HG02588 (cell line): Measurements from ENCODE around the gene CDH13.

Source experiments
- ATAC-seq: cut with Tn5 transposase; IDR thresholded peaks from one replicate; pipeline ENCODE4 v1.9.1; 2021; ENCODE audit warnings: mild to moderate bottlenecking, moderate library complexity; ENCODE audit not compliant: unreplicated experiment

Gene CDH13

GRCh38 chr16:83138512-83138911 is 511.7 kb downstream of the CDH13 start:
- ATAC-seq, result no peak

GRCh38 chr16:83138976-83139690 is 512.4 kb downstream of the CDH13 start:
- no peak for ATAC-seq

GRCh38 chr16:83143788-83144187 is 517.0 kb downstream of the CDH13 start:
- no peak for ATAC-seq

GRCh38 chr16:83145297-83145696 is 518.5 kb downstream of the CDH13 start:
- no peak for ATAC-seq

- no peak for ATAC-seq
These were observed 520.5 kb downstream of the CDH13 start for GRCh38 chr16:83147244-83147643.

- ATAC-seq, result no peak
These were observed 531.7 kb downstream of the CDH13 start for GRCh38 chr16:83158320-83158957.

GRCh38 chr16:83159049-83159448 is 532.3 kb downstream of the CDH13 start:
- no peak for ATAC-seq

GRCh38 chr16:83160287-83161020 is 533.7 kb downstream of the CDH13 start:
- no peak for ATAC-seq

GRCh38 chr16:83162791-83163190 is 536.0 kb downstream of the CDH13 start:
- ATAC-seq, result no peak

- ATAC-seq, result no peak
These were observed 538.0 kb downstream of the CDH13 start for GRCh38 chr16:83164816-83165215.

- ATAC-seq, result no peak
These were observed 544.6 kb downstream of the CDH13 start for GRCh38 chr16:83171396-83171795.

GRCh38 chr16:83174671-83175070 is 547.9 kb downstream of the CDH13 start:
- ATAC-seq, result no peak

GRCh38 chr16:83176802-83177201 is 550.0 kb downstream of the CDH13 start:
- no peak for ATAC-seq

- no peak for ATAC-seq
These were observed 559.1 kb downstream of the CDH13 start for GRCh38 chr16:83185902-83186301.

- no peak for ATAC-seq
These were observed 560.6 kb downstream of the CDH13 start for GRCh38 chr16:83187405-83187804.

- no peak for ATAC-seq
These were observed 570.0 kb downstream of the CDH13 start for GRCh38 chr16:83196796-83197195.

- no peak for ATAC-seq
These were observed 570.7 kb downstream of the CDH13 start for GRCh38 chr16:83197450-83197849.

GRCh38 chr16:83198977-83199376 is 572.2 kb downstream of the CDH13 start:
- ATAC-seq, result no peak

GRCh38 chr16:83200005-83200779 is 573.4 kb downstream of the CDH13 start:
- no peak for ATAC-seq

- ATAC-seq, result no peak
These were observed 575.0 kb downstream of the CDH13 start for GRCh38 chr16:83201748-83202147.

GRCh38 chr16:83205896-83206295 is 579.1 kb downstream of the CDH13 start:
- ATAC-seq, result no peak
